ENCODE data around the gene MTIF2.
"Not testable (repeated sequence)": the region's sequence is repeated elsewhere in the genome, so short reads cannot be mapped to it uniquely, and the experiment has no call there.

The MTIF2 gene

DNA sequence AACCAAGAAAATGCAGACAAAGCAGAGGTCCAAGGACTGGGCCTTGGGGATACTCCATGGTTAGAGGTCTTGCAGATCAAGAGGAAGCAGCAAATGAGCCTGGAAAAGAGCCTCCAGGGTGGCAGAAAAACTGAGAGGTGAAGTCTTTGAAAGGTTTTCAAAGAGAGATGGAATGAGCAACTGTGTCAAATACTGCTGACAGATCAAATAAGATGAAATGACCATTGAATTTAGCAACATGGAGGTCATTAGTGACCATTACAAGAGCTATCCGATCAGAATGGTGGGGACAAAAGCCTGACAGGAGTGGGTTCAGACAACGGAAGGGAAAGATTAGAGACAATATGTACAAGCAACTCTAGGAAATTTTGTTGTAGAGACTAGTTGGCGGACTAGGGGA, 38.5 kb downstream of the MTIF2 start:
- H3K27me3 Mint-ChIP-seq, result no peaks in the 10 kb centered on the region
- no peaks in the 10 kb centered on the region for H3K9me3 Mint-ChIP-seq
- peak overlapping the region; percentile 13 for H3K27ac Mint-ChIP-seq
- peaks cover 26% of the 10 kb centered on the region for H3K36me3 Mint-ChIP-seq
- peak overlapping the region; percentile 99 for H3K4me3 Mint-ChIP-seq
- peaks cover 64% of the 10 kb centered on the region for H3K4me1 Mint-ChIP-seq

DNA sequence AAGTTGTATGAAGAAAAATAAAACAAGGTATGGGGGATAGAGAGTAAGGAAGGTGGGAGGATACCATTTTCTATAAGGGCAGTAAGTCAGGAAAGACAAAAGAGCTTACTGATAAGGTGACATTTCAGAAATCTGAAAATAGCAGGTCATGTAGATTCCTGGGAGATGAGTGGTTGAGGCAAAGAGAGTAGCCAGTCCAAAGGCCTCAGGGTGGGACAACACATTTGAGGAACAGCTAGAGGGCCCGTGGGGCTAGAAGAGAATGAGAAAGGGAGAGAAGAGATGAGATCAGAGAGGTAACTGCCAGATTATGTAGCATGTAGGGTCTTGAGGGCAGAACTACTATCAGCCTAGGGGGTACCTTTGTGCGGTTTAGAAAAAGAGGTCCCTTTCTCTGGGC, 39.8 kb downstream of the MTIF2 start:
- H3K9me3 Mint-ChIP-seq, result no peaks in the 10 kb centered on the region
- H3K27me3 Mint-ChIP-seq, result no peaks in the 10 kb centered on the region
- H3K36me3 Mint-ChIP-seq, result peaks cover 16% of the 10 kb centered on the region
- peak overlapping the region; percentile 35 for H3K4me3 Mint-ChIP-seq
- H3K4me1 Mint-ChIP-seq, result peaks cover 53% of the 10 kb centered on the region
- H3K27ac Mint-ChIP-seq, result peak overlapping the region; percentile 46

- Mint-ChIP-seq H3K36me3 (peaks cover 7% of the 10 kb centered on the region), H3K9me3 (no peaks in the 10 kb centered on the region), H3K4me3 (peak overlapping the region; percentile 19), H3K27me3 (no peaks in the 10 kb centered on the region), H3K4me1 (peaks cover 45% of the 10 kb centered on the region), H3K27ac (peak overlapping the region; percentile 3)
Observed at GRCh38 chr2:55228226-55228563, 40.8 kb downstream of the MTIF2 start.

DNA sequence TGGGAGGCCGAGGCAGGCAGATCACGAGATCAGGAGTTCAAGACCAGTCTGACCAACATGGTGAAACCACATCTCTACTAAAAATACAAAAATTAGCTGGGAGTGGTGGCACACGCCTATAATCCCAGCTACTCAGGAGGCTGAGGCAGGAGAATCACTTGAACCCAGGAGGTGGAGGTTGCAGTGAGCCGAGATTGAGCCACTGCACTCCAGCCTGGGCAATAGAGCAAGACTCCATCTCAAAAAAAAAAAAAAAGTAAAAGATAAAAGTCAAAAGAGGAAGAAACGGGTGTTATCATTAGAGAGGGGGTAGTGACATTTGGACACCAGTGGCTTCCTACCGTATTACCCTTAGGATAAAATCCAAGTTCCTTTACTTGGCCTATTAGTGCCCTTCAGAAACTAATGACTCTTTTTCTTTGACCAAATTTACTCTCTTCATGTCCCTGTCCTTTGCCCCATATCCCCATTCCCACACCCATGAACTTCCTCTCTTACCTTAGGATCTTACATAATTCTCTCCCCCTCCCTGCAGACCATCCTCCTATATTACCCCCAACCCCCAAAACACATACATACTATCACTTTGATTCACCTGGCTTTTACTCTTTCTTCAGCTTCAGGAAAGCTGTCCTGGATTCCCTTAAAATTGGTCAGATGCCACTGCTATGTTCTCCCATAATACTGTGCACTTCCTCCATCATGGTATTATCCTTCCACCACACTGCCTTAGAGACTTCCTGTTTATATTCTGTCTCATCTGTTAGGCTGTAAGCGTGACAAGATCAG, 41.4 kb downstream of the MTIF2 start:
- not testable (repeated sequence) for H3K9me3 Mint-ChIP-seq, H3K27me3 Mint-ChIP-seq, H3K36me3 Mint-ChIP-seq
- Mint-ChIP-seq H3K4me1 (peaks cover 48% of the 10 kb centered on the region), H3K27ac (peak overlapping the region; percentile 3), H3K4me3 (peak overlapping the region; percentile 19)

DNA sequence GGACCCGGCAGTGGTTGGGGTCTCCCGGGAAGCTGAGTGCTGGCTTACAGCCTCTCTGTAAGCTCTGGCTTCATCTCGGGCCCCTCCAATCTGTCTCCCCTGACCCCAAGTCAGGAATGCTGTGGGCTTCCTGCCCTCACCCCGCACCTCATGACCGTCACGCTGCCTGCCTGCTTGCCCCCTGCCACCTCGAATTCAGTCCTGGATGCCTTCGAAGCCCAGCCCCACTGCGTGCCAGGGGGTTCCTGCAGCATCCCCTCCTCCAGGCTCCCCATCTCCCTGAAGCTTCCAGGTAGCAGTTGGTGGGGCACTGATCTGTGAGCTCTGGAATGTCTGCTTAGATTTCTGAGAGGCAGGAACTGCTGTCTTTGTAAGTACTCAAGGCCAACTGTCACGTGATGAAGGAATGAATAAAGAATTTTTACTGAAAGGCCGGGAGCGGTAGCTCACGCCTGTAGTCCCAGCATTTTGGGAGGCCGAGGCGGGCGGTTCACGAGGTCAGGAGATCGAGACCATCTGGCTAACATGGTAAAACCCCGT, 43.5 kb downstream of the MTIF2 start:
- Mint-ChIP-seq H3K27ac (no peak overlapping the region), H3K27me3 (no peaks in the 10 kb centered on the region), H3K4me1 (peaks cover 58% of the 10 kb centered on the region), H3K9me3 (no peaks in the 10 kb centered on the region), H3K36me3 (peaks cover 3% of the 10 kb centered on the region), H3K4me3 (no peak overlapping the region)

- Mint-ChIP-seq H3K4me1 (peaks cover 56% of the 10 kb centered on the region), H3K27me3 (no peaks in the 10 kb centered on the region), H3K36me3 (peaks cover 3% of the 10 kb centered on the region), H3K9me3 (no peaks in the 10 kb centered on the region), H3K4me3 (no peak overlapping the region), H3K27ac (no peak overlapping the region)
Observed at GRCh38 chr2:55224761-55225261, 44.2 kb downstream of the MTIF2 start.

DNA sequence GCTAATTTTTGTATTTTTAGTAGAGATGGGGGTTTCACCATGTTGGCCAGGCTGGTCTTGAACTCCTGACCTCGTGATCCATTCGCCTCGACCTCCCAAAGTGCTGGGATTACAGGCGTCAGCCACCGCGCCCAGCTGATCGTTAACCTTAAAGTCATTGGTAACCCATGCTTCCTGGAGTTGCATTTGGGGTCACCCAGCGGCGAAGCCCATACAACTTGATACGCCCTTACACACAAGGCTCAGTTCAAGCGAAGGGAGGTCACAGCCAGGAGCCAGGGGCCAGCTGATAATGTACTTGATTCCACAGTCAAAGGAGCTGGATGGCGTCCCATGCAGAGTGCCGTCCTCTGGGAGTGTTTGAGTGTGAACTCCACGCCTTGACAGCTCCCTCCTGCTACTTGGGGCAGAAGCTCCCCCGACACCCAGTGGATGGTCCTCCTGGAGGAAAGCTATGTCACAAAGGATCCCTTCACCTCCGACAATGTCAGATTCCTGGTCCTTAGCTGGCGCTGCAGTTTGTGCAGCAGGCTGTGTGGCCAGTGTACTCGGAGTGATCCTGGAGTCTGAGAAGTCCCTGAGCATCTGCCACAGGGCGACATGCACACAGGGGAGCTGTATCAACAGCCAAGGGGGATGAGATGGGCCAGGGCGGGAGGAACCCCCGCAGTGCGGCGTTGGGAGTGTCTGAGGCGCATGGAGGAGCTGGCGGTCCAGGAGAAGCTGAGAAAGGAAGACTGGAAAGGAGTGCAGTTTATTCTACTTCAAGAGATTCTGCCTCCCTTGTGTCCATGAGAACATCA, 44.9 kb downstream of the MTIF2 start:
- Mint-ChIP-seq H3K36me3 (peaks cover under 1% of the 10 kb centered on the region), H3K4me3 (peak overlapping the region; percentile 76), H3K4me1 (peaks cover 53% of the 10 kb centered on the region), H3K9me3 (no peaks in the 10 kb centered on the region), H3K27me3 (no peaks in the 10 kb centered on the region), H3K27ac (peak overlapping the region; percentile 88)

DNA sequence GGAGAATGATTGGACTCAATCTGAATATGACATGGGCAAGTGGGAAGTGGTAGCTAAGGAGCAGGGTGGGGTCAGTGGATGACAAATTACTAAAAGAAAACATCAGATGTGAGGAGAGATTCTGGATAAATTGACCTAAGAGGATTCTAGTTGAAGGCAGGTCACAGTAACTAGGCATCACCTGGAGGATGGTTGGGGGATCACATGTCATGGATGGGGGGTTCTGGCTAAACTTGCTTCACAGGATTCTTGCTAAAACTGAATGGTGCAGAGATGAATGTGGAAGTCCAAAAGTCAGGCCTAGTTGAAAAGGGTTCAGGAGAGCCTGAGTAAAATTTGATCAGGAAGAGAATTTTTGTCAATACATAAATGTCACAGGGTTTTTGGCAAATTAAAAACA, 55.2 kb downstream of the MTIF2 start:
- Mint-ChIP-seq H3K4me3 (no peak overlapping the region), H3K36me3 (peaks cover 2% of the 10 kb centered on the region), H3K27me3 (no peaks in the 10 kb centered on the region), H3K27ac (no peak overlapping the region), H3K9me3 (no peaks in the 10 kb centered on the region), H3K4me1 (no peaks in the 10 kb centered on the region)

DNA sequence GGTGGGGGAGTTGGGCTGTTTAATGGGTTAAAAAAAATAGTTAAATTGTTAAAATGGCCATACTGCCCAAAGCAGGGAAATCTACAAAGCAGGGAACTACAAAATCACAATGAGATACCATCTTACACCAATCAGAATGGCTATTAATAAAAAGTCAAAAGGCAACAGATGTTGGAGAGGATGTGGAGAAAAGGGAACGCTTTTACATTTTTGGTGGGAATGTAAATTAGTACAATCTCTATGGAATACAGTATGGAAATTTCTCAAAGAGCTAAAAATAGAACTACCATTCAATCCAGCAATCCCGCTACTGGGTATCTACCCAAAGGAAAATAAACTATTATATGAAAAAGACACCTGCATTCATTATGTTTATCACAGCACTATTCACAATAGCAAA, 64.1 kb downstream of the MTIF2 start:
- Mint-ChIP-seq H3K9me3 (peaks cover 33% of the 10 kb centered on the region), H3K4me3 (no peak overlapping the region), H3K36me3 (peaks cover 26% of the 10 kb centered on the region), H3K27me3 (no peaks in the 10 kb centered on the region), H3K4me1 (no peaks in the 10 kb centered on the region), H3K27ac (no peak overlapping the region)

DNA sequence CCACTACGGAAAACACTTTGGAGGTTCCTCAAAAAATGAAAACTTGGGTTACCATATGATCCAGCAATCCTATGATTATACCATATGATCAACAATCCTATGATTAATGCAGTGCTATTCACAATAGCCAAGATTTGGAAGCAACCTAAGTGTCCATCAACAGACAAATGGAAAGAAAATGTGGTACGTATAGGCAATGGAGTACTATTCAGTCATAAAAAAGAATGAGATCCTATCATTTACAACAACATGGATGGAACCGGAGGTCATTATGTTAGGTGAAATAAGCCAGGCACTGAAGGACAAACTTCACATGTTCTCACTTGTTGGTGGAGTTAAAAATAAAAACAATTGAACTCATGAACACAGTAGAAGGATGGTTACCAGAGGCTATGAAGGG, 64.5 kb downstream of the MTIF2 start:
- Mint-ChIP-seq H3K27me3 (no peaks in the 10 kb centered on the region), H3K36me3 (peaks cover 27% of the 10 kb centered on the region), H3K4me1 (no peaks in the 10 kb centered on the region), H3K9me3 (peaks cover 37% of the 10 kb centered on the region), H3K4me3 (no peak overlapping the region), H3K27ac (no peak overlapping the region)

DNA sequence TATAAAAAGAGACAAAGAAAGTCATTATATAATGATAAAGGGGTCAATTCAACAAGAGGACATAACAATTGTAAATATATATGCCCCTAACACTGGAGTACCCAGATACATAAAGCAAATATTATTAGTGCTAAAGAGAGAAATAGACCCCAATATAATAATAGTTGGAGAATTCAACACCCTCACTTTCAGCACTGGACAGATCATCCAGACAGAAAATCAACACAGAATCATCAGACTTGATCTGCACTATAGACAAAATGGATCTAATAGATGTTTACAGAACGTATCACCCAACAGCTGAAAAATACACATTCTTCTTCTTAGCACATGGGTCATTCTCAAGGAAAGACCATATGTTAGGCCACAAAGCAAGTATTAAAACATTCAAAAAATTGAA, 68.6 kb downstream of the MTIF2 start:
- Mint-ChIP-seq H3K4me1 (no peaks in the 10 kb centered on the region), H3K36me3 (peaks cover 43% of the 10 kb centered on the region), H3K4me3 (no peak overlapping the region), H3K27ac (no peak overlapping the region), H3K27me3 (no peaks in the 10 kb centered on the region), H3K9me3 (peaks cover 39% of the 10 kb centered on the region)

DNA sequence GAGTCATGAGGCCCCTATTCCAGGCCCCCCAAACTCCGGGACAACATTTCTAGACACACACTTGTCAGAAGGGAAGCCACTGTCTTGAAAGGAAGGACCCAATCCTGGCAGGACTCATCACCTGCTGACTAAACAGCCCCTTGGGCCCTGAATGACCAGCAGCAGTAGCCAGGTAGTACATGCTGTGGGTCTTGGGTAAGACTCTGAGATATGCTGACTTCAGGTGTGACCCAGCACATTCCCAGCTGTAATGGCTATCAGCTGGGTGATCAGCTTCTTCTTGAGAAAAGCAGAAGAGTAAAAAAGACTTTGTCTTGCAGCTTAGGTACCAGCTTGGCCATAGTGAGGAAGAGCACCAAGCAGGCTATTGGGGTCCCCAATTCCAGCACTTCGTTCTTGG, 72.5 kb downstream of the MTIF2 start:
- Mint-ChIP-seq H3K27ac (no peak overlapping the region), H3K9me3 (peaks cover 22% of the 10 kb centered on the region), H3K4me1 (no peaks in the 10 kb centered on the region), H3K27me3 (no peaks in the 10 kb centered on the region), H3K4me3 (no peak overlapping the region), H3K36me3 (peaks cover 39% of the 10 kb centered on the region)

GRCh38 chr2:55191888-55192287, 77.1 kb downstream of the MTIF2 start:
- not testable (repeated sequence) for H3K27ac Mint-ChIP-seq, H3K4me3 Mint-ChIP-seq, H3K9me3 Mint-ChIP-seq, H3K27me3 Mint-ChIP-seq, H3K4me1 Mint-ChIP-seq
- H3K36me3 Mint-ChIP-seq, result peaks cover 24% of the 10 kb centered on the region

- not testable (repeated sequence) for H3K4me3 Mint-ChIP-seq
Observed at GRCh38 chr2:55186837-55187236, 82.2 kb downstream of the MTIF2 start.

More at GRCh38 chr2:55186837-55187236, 82.2 kb downstream of the MTIF2 start:
- H3K9me3 Mint-ChIP-seq, H3K4me1 Mint-ChIP-seq, H3K27ac Mint-ChIP-seq, H3K27me3 Mint-ChIP-seq: not testable (repeated sequence)
- peaks cover 17% of the 10 kb centered on the region for H3K36me3 Mint-ChIP-seq

Measured in activated naive CD4-positive, alpha-beta T cell treated with anti-CD3 and anti-CD28 coated beads, Interleukin-2, amount 50 U/mL, for 24 hours (primary cell).